Right atrium auricular region (tissue), 2 donors: ENCODE data around the gene MAP4K5. TPM values are rescaled to one million over a fixed set of nuclear protein-coding genes. Genes with fewer than 3 reads are reported as not detected.
A peak's percentile ranks its signal among the peaks of the same experiment; 100 is the strongest.

ENCODE experiments used
- DNase-seq: peaks from one replicate; pipeline ENCODE4 v3.0.0-alpha.2; 2019; ENCODE audit warnings: low spot score
- H3K27ac ChIP-seq, 2 donors: fragments of 200-600 bp; sonication (generic); 1 replicate in 1 of 2; 2 replicates in 1 of 2; pipeline ENCODE4 v1.5.1; 2016 to 2019
- H3K27me3 ChIP-seq, 2 donors: fragments of 200-600 bp; sonication (generic); one replicate each; pipeline versions ENCODE4 v1.5.1 to v1.6.0; 2017 to 2019
- H3K36me3 ChIP-seq: fragments of 200-600 bp; sonication (generic); one replicate; pipeline ENCODE4 v1.5.1; 2016
- H3K4me1 ChIP-seq, 2 donors: fragments of 200-600 bp; sonication (generic); one replicate each; pipeline versions ENCODE4 v1.5.1 to v1.6.0; 2017 to 2019
- H3K4me3 ChIP-seq, 2 donors: fragments of 200-600 bp; sonication (generic); 1 replicate in 1 of 2; 2 replicates in 1 of 2; pipeline ENCODE4 v1.5.1; 2017 to 2019; ENCODE audit warnings: mild to moderate bottlenecking in 1 of 2, moderate library complexity in 1 of 2
- H3K9me3 ChIP-seq, 2 donors: fragments of 200-600 bp; sonication (generic); one replicate each; pipeline ENCODE4 v1.5.1; 2019
- CTCF ChIP-seq, 2 donors: fragments of 200-600 bp; sonication (generic); IDR thresholded peaks; one replicate each; pipeline ENCODE4 v1.5.1; 2019; ENCODE audit warnings: antibody characterized with exemption in 2 of 2
- total RNA-seq, 2 donors: library from RNA; depleted of rRNA; stranded (reverse); fragments of >200 nt; gene quantifications; one replicate each; pipeline ENCODE4 v1.1.0, GENCODE V29; 2016

The MAP4K5 gene
- total RNA-seq, 2 donors from 2014 or later, result 37.5 to 44.4 TPM

GRCh38 chr14:50524060-50524459 is 8.3 kb downstream of the MAP4K5 start:
- no peaks in the 10 kb centered on the region for H3K9me3 ChIP-seq
- H3K4me1 ChIP-seq, result peaks cover 0 to 11% of the 10 kb centered on the region in 2 donors
- no peak for TF ChIP-seq CTCF (IDR thresholded peaks at IDR 0.05)
- no peak overlapping the region for H3K4me3 ChIP-seq
- DNase-seq, result no peak
- H3K36me3 ChIP-seq, result no peaks in the 10 kb centered on the region
- H3K27ac ChIP-seq, result no peak overlapping the region
- no peaks in the 10 kb centered on the region for H3K27me3 ChIP-seq

GRCh38 chr14:50523271-50524041 is 8.9 kb downstream of the MAP4K5 start:
- Histone ChIP-seq H3K4me1 (peaks cover 0 to 9% of the 10 kb centered on the region in 2 donors), H3K4me3 (no peak overlapping the region), H3K27me3 (no peaks in the 10 kb centered on the region), H3K36me3 (no peaks in the 10 kb centered on the region), H3K27ac (no peak overlapping the region), H3K9me3 (no peaks in the 10 kb centered on the region)
- no peak for DNase-seq
- TF ChIP-seq CTCF (IDR thresholded peaks at IDR 0.05), result no peak

- Histone ChIP-seq H3K4me1 (peaks cover 0 to 9% of the 10 kb centered on the region in 2 donors), H3K9me3 (no peaks in the 10 kb centered on the region), H3K36me3 (no peaks in the 10 kb centered on the region), H3K27ac (peak overlapping the region; percentile 1 to 4), H3K27me3 (no peaks in the 10 kb centered on the region), H3K4me3 (no peak overlapping the region)
- no peak for DNase-seq
- TF ChIP-seq CTCF (IDR thresholded peaks at IDR 0.05), result no peak
These were observed 10.4 kb downstream of the MAP4K5 start for GRCh38 chr14:50521912-50522341.

- peaks cover 0 to 9% of the 10 kb centered on the region in 2 donors for H3K4me1 ChIP-seq
- TF ChIP-seq CTCF (IDR thresholded peaks at IDR 0.05), result no peak
- H3K27me3 ChIP-seq, result no peaks in the 10 kb centered on the region
- H3K4me3 ChIP-seq, result no peak overlapping the region
- H3K9me3 ChIP-seq, result no peaks in the 10 kb centered on the region
- H3K27ac ChIP-seq, result peak overlapping the region; percentile 4 to 11
- no peak for DNase-seq
- no peaks in the 10 kb centered on the region for H3K36me3 ChIP-seq
These were observed 11.2 kb downstream of the MAP4K5 start for GRCh38 chr14:50520947-50521815.

GRCh38 chr14:50516091-50516490 is 16.3 kb downstream of the MAP4K5 start:
- no peak for DNase-seq
- H3K27me3 ChIP-seq, result no peaks in the 10 kb centered on the region
- no peak for TF ChIP-seq CTCF (IDR thresholded peaks at IDR 0.05)
- no peak overlapping the region for H3K27ac ChIP-seq
- H3K9me3 ChIP-seq, result no peaks in the 10 kb centered on the region
- H3K36me3 ChIP-seq, result no peaks in the 10 kb centered on the region
- H3K4me1 ChIP-seq, result peaks cover 0 to 2% of the 10 kb centered on the region in 2 donors
- no peak overlapping the region for H3K4me3 ChIP-seq
